Right lobe of liver (tissue), 4 donors: Measurements from ENCODE around the gene MPPED1.

Experiments used
- POLR2A ChIP-seq: fragments of 450-650 bp; IDR thresholded peaks from one replicate; pipeline ENCODE4 v1.6.1; 2017; ENCODE audit warnings: antibody characterized with exemption, mild to moderate bottlenecking
- TF ChIP-seq, protein P1 (sequence below), 4 donors: fragments of 200-600 bp in 3 of 4; fragments of 450-650 bp in 1 of 4; IDR thresholded peaks; one replicate each; pipeline versions ENCODE4 v1.5.1 to v1.8.0; 2016 to 2022; ENCODE audit warnings: antibody characterized with exemption in 4 of 4, mild to moderate bottlenecking in 2 of 4
- donor health status: DM: no; HTN: no; CAD: no.
- donor health status: DM: no; HTN: no; CAD: no.
- donor health status: DM: no; HTN: yes; CAD: no.

DNA sequence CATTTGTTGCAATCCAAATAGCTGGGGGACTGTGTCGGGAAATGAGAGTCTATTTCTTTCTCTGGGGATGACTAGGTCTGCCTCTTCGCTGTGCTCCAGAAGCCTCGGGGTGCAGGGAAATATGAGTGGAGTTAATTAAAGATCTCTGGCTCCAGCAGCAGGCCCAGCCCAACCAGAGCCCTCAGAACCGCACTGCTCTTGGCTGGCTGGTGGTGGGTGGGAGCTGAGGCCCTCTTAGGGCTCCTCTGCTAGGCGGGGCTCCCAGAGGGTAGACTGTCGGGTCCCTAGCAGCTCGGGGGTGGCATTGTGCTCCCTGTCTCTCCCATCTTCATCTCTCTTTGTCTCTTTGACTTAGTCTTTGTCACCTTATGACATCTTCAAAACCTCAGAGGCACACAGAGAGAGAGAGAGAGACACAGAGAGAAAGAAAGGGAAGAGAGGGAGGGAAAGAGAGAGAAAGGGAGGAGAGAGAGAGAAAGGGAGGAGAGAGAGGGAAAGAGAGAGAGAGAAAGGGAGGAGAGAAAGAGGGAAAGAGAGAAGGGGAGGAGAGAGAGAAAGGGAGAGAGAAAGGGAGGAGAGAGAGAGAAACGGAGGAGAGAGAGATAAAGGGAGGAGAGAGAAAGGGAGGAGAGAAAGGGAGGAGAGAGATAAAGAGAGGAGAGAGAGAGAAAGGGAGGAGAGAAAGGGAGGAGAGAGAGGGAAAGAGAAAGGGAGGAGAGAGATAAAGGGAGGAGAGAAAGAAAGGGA is 20.2 kb downstream of the MPPED1 start:
- no peak for TF ChIP-seq POLR2A
- TF ChIP-seq, protein P1, sequence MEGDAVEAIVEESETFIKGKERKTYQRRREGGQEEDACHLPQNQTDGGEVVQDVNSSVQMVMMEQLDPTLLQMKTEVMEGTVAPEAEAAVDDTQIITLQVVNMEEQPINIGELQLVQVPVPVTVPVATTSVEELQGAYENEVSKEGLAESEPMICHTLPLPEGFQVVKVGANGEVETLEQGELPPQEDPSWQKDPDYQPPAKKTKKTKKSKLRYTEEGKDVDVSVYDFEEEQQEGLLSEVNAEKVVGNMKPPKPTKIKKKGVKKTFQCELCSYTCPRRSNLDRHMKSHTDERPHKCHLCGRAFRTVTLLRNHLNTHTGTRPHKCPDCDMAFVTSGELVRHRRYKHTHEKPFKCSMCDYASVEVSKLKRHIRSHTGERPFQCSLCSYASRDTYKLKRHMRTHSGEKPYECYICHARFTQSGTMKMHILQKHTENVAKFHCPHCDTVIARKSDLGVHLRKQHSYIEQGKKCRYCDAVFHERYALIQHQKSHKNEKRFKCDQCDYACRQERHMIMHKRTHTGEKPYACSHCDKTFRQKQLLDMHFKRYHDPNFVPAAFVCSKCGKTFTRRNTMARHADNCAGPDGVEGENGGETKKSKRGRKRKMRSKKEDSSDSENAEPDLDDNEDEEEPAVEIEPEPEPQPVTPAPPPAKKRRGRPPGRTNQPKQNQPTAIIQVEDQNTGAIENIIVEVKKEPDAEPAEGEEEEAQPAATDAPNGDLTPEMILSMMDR (IDR thresholded peaks at IDR 0.05), result no peak
